ENCODE data around the gene GRIA1.

The GRIA1 gene

GRCh38 chr5:153744751-153745150 is 254.3 kb downstream of the GRIA1 start:
- Histone ChIP-seq H3K4me1 (ENCODE audit: insufficient read depth, insufficient read length) (no peaks in the 10 kb centered on the region), H3K27me3 (ENCODE audit: insufficient read depth, insufficient read length) (no peaks in the 10 kb centered on the region), H3K9ac (ENCODE audit: insufficient read length, low read depth) (no peak overlapping the region), H3K4me3 (ENCODE audit: insufficient read length, low read depth) (no peak overlapping the region), H3K9me3 (ENCODE audit: insufficient read depth, low read length) (no peaks in the 10 kb centered on the region), H3K36me3 (ENCODE audit: insufficient read depth, insufficient read length, low read length) (no peaks in the 10 kb centered on the region)
- DNase-seq (ENCODE audit: low read depth, low spot score), result no peak
- TF ChIP-seq SUZ12 (IDR thresholded peaks at IDR 0.05; ENCODE audit: extremely low read depth, insufficient read depth, insufficient read length), result no peak
- TF ChIP-seq YY1 (IDR thresholded peaks at IDR 0.05; ENCODE audit: insufficient read depth, insufficient read length), result no peak
- TF ChIP-seq ZNF274 (IDR thresholded peaks at IDR 0.05; ENCODE audit: low read depth, low read length), result no peak

DNA sequence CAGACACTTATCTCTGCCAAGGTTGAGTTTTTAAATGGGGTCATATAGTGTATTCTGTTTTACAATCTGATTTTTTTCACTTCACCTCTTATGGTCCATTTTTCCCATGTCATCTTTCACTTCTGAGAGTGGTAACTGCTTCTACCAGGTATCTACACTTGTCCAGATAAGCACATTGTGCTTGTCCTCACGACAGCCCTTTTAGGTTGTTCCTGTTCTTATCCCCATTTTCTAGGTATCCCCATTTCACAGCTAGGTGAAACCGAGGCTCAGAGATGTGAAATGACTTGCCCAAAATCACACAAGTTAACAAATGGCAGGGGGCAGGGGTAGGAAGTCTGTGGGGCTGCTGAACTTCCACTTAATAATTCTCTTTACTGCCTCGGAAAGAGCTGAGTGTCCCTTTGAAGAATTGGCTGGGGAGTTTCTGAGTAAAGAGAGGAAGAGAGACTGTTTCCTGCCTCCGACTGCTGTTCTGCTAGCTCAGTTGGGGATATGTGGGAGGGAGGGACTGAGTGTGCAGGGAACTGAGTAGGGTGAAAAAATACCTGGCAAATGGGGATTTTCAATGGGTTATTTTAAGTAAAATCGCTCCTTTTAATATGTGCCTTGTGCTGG is 255.4 kb downstream of the GRIA1 start:
- H3K27me3 ChIP-seq (ENCODE audit: insufficient read depth, insufficient read length), result no peaks in the 10 kb centered on the region
- no peaks in the 10 kb centered on the region for H3K4me1 ChIP-seq (ENCODE audit: insufficient read depth, insufficient read length)
- TF ChIP-seq YY1 (IDR thresholded peaks at IDR 0.05; ENCODE audit: insufficient read depth, insufficient read length), result no peak
- no peak for TF ChIP-seq ZNF274 (IDR thresholded peaks at IDR 0.05; ENCODE audit: low read depth, low read length)
- TF ChIP-seq SUZ12 (IDR thresholded peaks at IDR 0.05; ENCODE audit: extremely low read depth, insufficient read depth, insufficient read length), result no peak
- H3K36me3 ChIP-seq (ENCODE audit: insufficient read depth, insufficient read length, low read length), result no peaks in the 10 kb centered on the region
- no peak for DNase-seq (ENCODE audit: low read depth, low spot score)
- no peak overlapping the region for H3K4me3 ChIP-seq (ENCODE audit: insufficient read length, low read depth)
- H3K9ac ChIP-seq (ENCODE audit: insufficient read length, low read depth), result no peak overlapping the region
- H3K9me3 ChIP-seq (ENCODE audit: insufficient read depth, low read length), result no peaks in the 10 kb centered on the region

DNA sequence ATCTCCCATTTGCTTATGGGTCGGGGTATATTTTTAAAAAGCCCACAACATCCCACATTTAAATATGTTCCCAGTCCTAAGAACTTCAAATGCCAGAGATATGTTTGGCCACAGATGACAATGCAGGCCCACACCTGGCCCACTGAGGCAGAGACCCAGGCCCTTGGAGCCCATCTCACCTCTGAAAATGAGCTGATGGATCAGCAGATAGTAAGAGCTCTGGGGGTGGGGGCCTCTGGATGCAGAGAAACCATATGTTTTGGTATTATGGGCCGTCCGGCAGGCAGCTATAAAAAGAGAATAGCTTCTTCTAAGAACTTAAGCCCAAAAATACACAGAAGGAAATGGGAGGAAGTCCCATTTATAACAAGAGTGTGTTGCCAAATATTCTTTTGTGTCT is 256.0 kb downstream of the GRIA1 start:
- H3K9ac ChIP-seq (ENCODE audit: insufficient read length, low read depth), result no peak overlapping the region
- H3K4me3 ChIP-seq (ENCODE audit: insufficient read length, low read depth), result no peak overlapping the region
- no peaks in the 10 kb centered on the region for H3K9me3 ChIP-seq (ENCODE audit: insufficient read depth, low read length)
- no peaks in the 10 kb centered on the region for H3K27me3 ChIP-seq (ENCODE audit: insufficient read depth, insufficient read length)
- TF ChIP-seq SUZ12 (IDR thresholded peaks at IDR 0.05; ENCODE audit: extremely low read depth, insufficient read depth, insufficient read length), result no peak
- TF ChIP-seq ZNF274 (IDR thresholded peaks at IDR 0.05; ENCODE audit: low read depth, low read length), result no peak
- no peak for TF ChIP-seq YY1 (IDR thresholded peaks at IDR 0.05; ENCODE audit: insufficient read depth, insufficient read length)
- H3K4me1 ChIP-seq (ENCODE audit: insufficient read depth, insufficient read length), result no peaks in the 10 kb centered on the region
- DNase-seq (ENCODE audit: low read depth, low spot score), result no peak
- no peaks in the 10 kb centered on the region for H3K36me3 ChIP-seq (ENCODE audit: insufficient read depth, insufficient read length, low read length)

GRCh38 chr5:153748823-153749222 is 258.4 kb downstream of the GRIA1 start:
- Histone ChIP-seq H3K9me3 (ENCODE audit: insufficient read depth, low read length) (no peaks in the 10 kb centered on the region), H3K9ac (ENCODE audit: insufficient read length, low read depth) (no peak overlapping the region), H3K4me3 (ENCODE audit: insufficient read length, low read depth) (no peak overlapping the region), H3K36me3 (ENCODE audit: insufficient read depth, insufficient read length, low read length) (no peaks in the 10 kb centered on the region), H3K4me1 (ENCODE audit: insufficient read depth, insufficient read length) (no peaks in the 10 kb centered on the region), H3K27me3 (ENCODE audit: insufficient read depth, insufficient read length) (no peaks in the 10 kb centered on the region)
- no peak for DNase-seq (ENCODE audit: low read depth, low spot score)
- TF ChIP-seq ZNF274 (IDR thresholded peaks at IDR 0.05; ENCODE audit: low read depth, low read length), result no peak
- TF ChIP-seq SUZ12 (IDR thresholded peaks at IDR 0.05; ENCODE audit: extremely low read depth, insufficient read depth, insufficient read length), result no peak
- TF ChIP-seq YY1 (IDR thresholded peaks at IDR 0.05; ENCODE audit: insufficient read depth, insufficient read length), result no peak

GRCh38 chr5:153749960-153750359 is 259.5 kb downstream of the GRIA1 start:
- Histone ChIP-seq H3K4me3 (ENCODE audit: insufficient read length, low read depth) (no peak overlapping the region), H3K9ac (ENCODE audit: insufficient read length, low read depth) (no peak overlapping the region), H3K27me3 (ENCODE audit: insufficient read depth, insufficient read length) (no peaks in the 10 kb centered on the region), H3K4me1 (ENCODE audit: insufficient read depth, insufficient read length) (no peaks in the 10 kb centered on the region), H3K9me3 (ENCODE audit: insufficient read depth, low read length) (no peaks in the 10 kb centered on the region), H3K36me3 (ENCODE audit: insufficient read depth, insufficient read length, low read length) (no peaks in the 10 kb centered on the region)
- TF ChIP-seq YY1 (IDR thresholded peaks at IDR 0.05; ENCODE audit: insufficient read depth, insufficient read length) (no peak), ZNF274 (IDR thresholded peaks at IDR 0.05; ENCODE audit: low read depth, low read length) (no peak), SUZ12 (IDR thresholded peaks at IDR 0.05; ENCODE audit: extremely low read depth, insufficient read depth, insufficient read length) (no peak)
- DNase-seq (ENCODE audit: low read depth, low spot score), result no peak

- H3K9ac ChIP-seq (ENCODE audit: insufficient read length, low read depth), result no peak overlapping the region
- no peaks in the 10 kb centered on the region for H3K9me3 ChIP-seq (ENCODE audit: insufficient read depth, low read length)
- no peak for DNase-seq (ENCODE audit: low read depth, low spot score)
- H3K36me3 ChIP-seq (ENCODE audit: insufficient read depth, insufficient read length, low read length), result no peaks in the 10 kb centered on the region
- H3K4me1 ChIP-seq (ENCODE audit: insufficient read depth, insufficient read length), result no peaks in the 10 kb centered on the region
- H3K27me3 ChIP-seq (ENCODE audit: insufficient read depth, insufficient read length), result no peaks in the 10 kb centered on the region
- TF ChIP-seq ZNF274 (IDR thresholded peaks at IDR 0.05; ENCODE audit: low read depth, low read length), result no peak
- TF ChIP-seq YY1 (IDR thresholded peaks at IDR 0.05; ENCODE audit: insufficient read depth, insufficient read length), result no peak
- no peak for TF ChIP-seq SUZ12 (IDR thresholded peaks at IDR 0.05; ENCODE audit: extremely low read depth, insufficient read depth, insufficient read length)
- H3K4me3 ChIP-seq (ENCODE audit: insufficient read length, low read depth), result no peak overlapping the region
Measured at GRCh38 chr5:153751251-153751650, 260.8 kb downstream of the GRIA1 start.

GRCh38 chr5:153752890-153753289 is 262.4 kb downstream of the GRIA1 start:
- TF ChIP-seq ZNF274 (IDR thresholded peaks at IDR 0.05; ENCODE audit: low read depth, low read length) (no peak), SUZ12 (IDR thresholded peaks at IDR 0.05; ENCODE audit: extremely low read depth, insufficient read depth, insufficient read length) (no peak), YY1 (IDR thresholded peaks at IDR 0.05; ENCODE audit: insufficient read depth, insufficient read length) (no peak)
- H3K27me3 ChIP-seq (ENCODE audit: insufficient read depth, insufficient read length), result no peaks in the 10 kb centered on the region
- H3K4me1 ChIP-seq (ENCODE audit: insufficient read depth, insufficient read length), result no peaks in the 10 kb centered on the region
- no peaks in the 10 kb centered on the region for H3K9me3 ChIP-seq (ENCODE audit: insufficient read depth, low read length)
- DNase-seq (ENCODE audit: low read depth, low spot score), result no peak
- no peak overlapping the region for H3K9ac ChIP-seq (ENCODE audit: insufficient read length, low read depth)
- H3K4me3 ChIP-seq (ENCODE audit: insufficient read length, low read depth), result no peak overlapping the region
- no peaks in the 10 kb centered on the region for H3K36me3 ChIP-seq (ENCODE audit: insufficient read depth, insufficient read length, low read length)
